GM18868 (cell line): ENCODE measurements around the gene PRAC1.

ENCODE experiments used
- ATAC-seq: cut with Tn5 transposase; IDR thresholded peaks from one replicate; pipeline ENCODE4 v1.9.1; 2021; ENCODE audit warnings: mild to moderate bottlenecking, moderate library complexity; ENCODE audit not compliant: unreplicated experiment

The PRAC1 gene

DNA sequence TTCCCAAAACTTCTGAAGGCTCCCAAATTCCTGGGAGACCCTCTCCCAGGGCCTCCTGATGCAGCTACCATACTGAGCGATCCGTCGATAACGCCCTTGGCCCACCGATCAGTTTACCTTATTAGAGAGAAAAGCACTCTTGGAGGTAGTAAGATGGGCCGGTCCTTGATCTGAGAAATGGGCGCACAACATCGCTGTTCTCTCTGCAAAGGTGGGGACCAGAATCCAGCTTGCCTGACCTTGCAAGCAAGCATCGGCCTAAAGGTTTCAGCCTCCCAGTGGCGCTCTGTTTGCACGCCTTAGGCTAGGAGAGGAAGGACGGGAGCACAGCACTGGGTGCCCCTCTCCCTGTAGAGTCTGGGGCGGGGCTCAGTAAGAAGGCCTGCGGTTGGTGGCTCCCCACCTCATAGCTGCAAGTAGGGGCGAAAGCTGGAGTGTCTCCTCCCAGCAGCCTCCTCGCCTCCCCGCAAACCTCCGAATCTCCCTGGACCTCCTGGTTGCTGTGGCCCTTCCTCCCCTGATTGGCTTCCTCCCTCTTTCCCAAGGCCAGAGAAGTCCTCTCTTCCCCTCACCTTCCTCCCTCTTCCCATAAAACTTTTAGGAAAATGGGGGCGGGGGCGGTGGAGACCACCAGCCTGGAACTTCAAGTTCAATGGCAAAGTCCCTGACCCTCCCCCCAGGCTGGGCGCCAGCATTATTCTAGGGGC, at the start of gene PRAC1:
PRAC1 (minus strand) TSS at position 318 of the 707 bp plus-strand sequence; CDS start at position 192, 126 bp downstream.
- no peak for ATAC-seq

DNA sequence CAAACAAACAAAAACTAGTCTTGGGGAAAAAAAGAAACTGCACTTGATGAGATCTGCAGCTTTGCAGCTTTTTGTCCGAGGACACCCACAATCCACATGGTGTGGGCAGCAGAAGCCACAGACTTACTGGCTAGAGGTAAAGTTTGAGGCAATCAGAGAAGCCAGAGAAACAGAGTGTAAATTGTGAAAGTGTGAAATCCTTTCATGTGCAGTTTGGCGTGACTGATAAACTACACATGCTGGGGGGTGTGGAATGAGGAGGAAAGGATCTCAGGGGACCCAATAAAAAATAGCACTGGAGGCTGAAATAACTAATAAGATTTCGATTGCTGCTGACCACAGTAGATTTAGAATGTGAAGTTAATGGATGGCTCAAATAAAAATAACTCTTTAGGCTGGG, 48.6 kb upstream of the PRAC1 start:
- ATAC-seq: no peak

DNA sequence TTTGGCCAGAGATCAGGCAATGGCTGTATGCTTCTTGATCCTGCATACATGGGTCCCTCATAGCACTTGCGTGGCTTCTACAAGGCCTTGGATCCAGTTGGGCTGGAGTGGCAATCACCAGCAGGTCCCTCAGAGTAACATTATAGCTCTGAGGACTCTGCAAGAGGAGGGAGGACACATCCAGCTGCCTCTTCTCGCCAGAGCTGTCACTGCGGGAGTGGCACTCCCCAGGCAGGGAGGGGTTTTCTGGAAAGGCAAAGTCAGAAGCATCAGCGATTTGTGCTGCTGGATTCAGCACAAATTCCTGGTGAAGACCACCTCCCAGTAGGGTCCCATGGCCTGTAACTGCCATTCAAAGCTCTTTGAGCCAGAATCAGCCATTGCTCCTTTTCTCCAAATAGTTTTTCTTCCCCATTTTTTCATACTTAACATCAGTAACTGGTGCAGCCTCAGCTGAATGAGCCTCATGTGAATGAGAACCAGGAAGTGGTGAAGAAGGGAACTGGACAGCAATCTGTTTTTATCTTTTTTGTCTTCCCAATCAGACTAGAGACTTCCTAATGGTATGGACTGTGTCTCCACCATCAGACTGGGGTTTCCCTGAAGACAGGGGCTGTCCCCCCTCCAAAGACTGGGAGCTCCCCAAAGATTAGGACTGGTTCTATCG, 46.8 kb upstream of the PRAC1 start:
- ATAC-seq: no peak

DNA sequence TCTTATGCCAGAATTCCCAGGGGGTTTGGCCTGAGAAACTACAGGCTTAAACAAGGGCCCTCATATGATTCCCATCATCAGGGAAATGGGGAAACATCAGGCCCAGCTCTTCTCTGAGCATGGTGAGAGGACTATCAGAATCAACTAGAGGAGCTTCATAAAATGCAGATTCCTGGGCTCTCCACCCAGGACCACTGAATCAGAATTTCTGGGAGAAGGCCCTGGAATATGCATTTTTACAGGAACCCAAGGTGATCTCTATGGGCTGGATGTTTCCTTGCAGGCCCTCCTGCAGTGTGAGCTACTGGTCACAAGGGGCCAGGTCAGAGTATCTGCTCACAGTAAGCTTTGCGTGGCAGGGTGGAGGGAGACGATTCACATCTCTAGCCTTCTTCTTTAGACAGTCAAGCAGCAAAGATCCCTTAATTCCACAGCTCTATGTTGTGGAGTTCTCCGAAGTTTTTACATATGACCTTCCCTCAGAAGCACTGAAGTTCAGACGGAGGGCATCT, 45.0 kb upstream of the PRAC1 start:
- no peak for ATAC-seq

DNA sequence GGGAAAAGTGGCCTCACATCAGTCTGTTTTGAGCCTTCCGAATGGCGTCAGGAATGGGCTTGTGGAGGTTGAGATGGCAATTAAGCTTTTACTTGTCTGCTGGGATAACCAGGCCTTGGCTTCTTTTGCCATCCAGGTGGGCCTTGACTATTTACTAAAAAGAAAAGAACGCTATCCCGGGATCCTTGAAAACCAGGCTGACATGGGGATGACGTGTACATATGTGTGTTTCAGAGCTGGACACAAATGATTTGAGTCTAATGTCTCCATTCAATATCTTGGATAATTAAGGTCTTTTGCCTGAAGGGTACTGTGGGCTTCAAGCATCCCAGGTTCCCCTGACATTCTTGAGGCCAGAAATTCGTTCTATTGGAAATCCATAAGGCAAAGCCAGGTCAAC, 38.8 kb upstream of the PRAC1 start:
- ATAC-seq: no peak

DNA sequence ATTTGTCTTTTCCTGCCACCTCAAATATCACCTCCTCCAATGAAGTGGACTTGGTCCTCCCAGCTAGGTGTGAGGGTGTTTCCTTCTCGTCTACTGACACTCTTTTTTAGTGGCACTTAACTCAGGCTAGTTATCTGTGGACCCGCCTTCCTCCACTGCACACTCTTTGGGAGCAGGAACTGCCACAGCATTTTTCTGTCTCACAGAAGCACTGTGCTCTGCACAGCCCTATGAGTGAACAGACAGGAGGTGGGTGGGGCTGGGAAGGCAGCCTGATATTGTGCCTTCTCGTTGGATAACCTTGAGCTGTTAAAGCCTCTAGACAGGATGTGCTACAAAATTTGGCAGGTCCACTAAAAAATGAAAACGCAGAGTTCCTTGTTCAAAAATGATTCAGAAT, 38.1 kb upstream of the PRAC1 start:
- ATAC-seq: no peak

DNA sequence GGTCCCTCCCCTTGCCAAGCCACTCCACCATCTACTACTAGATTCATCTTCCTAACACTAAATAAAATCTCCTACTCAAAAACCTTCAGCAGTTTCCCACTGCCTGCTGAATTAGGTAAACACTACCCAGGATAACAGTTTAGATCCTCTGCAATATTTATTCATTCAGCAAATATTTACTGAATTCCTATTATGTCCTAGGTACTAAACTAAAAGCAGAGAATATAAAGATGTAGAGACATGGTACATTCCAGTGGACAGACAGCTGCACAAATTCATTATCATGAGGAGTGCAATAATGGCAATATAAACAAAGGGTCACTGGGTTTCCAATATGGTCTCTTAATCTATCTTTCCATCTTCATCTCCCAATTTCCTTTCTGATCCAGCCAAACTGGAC, 37.0 kb upstream of the PRAC1 start:
- ATAC-seq: no peak

DNA sequence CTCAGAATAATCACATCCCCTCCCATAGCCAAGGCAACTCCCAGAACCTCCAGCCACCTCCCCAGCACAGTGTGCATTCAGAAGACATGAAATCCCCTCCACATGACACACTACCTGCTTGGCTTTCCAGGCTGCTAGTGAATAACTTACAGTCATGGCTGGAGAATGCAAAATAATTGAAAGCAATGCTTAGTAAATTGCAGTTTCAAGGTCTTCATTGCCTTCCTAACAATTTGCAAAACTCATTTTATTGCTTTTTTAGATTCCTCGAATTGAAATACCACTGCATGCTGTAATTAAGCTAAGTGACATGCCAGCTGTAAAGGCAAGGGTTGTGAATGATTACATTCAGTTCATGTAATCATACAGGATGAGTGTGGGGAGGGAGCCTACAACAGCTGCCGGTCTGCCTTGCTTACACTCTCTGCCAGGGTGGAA, 35.2 kb upstream of the PRAC1 start:
- ATAC-seq: no peak

DNA sequence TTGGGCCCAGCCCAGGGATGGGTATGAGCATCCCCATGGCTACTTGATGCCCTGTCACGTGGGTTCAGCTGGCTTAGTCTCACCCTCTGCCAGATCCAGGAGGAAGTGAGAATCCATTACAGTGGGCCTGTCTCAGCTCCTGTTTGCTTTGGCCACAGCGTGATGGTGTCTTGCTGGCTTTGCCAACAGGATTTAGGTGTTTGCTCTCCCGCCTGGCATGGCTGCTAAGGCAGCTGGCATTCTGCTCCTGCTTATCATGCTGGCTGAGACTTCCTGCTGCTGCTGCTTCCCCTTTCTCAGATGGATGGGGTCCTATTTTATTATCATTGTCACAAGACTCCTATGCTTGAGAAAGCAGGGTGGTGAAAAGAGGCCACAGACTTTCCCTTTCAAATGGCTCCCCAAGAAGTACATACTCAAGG, 34.5 kb upstream of the PRAC1 start:
- ATAC-seq: no peak

DNA sequence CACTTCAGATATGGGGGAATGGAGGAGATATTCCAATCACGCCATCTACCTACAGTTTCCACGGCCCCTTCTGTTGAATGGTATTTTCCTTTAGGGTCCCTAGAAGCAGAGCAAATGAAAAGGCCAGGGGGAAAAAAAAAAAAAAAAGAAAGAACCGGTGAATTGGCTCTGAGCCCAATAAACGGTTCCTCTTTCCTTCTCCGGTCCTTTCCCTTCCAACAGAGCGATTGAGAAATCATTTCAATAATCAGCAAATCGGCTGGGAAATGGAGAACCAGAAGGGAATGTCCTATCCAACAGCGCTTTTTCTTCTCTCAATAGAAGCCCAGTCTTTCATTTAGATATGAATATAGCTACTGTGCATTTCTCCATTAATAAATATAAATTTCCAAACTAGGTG, 33.0 kb upstream of the PRAC1 start:
- no peak for ATAC-seq

DNA sequence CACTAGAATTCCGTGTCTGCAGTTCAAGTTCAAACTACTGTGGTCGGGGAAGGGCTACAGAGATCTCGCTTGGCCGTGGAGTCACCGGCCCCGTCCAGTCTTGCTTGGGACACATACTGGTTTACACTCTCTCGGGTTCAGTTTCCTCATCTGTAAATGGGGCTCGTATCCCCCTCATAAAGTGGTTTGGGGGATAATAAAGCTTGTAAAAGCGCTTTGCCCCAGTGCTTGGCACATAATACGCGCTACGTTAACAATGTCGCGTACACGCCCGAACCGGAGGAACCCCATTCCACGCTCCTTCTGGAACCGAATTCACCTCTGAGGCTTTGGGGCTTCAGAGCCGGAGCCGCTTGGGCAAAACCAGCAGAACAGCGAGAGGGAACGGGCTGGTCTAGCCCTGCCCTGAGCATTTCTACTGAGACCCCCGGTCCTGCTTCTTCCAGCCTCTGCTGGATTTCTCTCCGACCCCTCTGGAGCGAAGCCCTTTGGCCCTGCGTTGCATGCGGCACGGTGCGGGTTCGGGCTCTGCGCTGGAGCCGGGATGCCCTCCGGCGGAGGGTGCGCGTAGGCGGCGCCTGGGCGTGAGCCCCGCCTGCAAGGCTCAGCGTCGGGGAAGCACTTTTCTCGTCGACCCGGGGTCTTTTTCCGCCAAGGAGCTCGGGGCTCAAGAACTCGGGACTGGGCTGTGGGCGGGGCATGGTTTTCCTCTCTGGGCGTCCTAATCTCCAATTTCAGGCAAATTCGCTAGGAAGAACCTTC, 32.4 kb upstream of the PRAC1 start:
- no peak for ATAC-seq

DNA sequence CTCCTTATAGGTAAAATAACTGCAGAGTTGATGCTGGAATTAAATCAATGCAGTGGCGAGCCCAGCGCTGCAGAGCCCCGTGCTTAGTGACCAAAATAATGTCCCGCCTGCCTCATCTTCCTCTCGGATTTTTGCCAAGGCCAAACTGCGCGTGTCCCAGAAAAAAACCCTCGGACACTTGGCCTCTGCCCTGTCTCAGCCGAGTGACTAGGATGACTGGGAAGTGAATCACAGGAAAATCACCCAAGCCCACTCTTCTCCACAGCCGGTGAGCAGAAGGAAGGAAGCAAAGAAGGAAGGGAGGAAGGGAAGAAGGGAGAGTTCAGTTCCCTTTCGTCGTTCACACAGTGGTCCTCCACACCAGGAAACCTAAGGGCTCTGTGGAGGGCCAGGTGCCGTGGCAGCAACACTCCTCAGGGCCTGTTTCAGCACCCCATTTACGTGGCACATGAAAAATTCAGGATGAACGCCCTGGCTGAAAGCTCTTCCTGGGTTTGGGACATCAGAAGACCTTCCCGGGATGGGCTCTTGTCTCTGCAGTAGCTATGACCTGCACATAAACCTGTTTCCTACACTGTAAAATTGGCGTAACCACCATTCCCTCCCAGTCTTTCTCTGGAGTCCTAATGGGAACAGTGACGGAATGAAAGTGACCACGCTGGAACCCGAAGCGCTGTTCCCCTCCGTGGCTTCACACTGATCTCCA, 31.6 kb upstream of the PRAC1 start:
- no peak for ATAC-seq

DNA sequence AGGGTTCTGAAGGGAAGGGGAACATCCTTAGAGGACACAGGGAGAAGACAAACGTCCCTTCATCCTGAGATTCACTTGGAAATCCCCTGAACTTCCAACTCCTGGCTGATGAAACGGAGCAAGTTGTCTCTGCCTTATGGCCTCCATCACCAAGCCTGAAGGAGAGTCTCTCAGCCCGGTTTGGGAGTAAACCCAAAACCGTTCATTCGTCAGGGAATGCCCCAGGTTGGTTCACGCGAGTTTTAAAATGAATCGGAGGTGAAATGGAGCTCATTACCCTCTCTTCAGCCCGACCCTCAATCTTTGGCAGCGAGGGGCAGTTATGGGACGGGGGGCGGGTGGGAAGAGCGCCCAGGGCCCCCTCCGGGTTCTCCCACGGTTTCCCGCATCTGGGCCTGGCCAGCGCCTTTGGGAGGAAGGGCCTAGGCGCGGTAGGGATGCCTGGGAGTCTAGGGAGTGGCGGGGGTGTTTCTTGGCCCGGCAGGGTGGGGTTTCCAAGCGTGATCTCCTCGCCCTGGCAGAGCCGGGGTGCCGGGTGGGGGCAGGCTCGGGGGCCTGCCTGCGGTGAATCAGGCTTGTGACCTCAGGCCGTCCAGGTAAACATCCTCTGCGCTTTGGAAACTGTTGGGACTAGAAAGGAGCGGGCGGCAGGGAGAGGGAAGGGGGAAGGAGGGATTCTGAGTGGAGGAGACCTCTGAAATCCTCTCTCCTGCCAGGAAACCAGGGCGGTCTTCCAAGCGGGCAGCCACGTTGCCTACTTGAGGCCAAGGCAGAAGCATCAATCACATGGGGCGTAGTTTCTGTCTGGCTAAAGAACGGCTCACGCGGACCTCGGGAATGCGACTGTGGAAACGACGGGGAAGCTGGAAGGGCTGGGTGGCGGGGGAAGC, 30.3 kb upstream of the PRAC1 start:
- no peak for ATAC-seq

DNA sequence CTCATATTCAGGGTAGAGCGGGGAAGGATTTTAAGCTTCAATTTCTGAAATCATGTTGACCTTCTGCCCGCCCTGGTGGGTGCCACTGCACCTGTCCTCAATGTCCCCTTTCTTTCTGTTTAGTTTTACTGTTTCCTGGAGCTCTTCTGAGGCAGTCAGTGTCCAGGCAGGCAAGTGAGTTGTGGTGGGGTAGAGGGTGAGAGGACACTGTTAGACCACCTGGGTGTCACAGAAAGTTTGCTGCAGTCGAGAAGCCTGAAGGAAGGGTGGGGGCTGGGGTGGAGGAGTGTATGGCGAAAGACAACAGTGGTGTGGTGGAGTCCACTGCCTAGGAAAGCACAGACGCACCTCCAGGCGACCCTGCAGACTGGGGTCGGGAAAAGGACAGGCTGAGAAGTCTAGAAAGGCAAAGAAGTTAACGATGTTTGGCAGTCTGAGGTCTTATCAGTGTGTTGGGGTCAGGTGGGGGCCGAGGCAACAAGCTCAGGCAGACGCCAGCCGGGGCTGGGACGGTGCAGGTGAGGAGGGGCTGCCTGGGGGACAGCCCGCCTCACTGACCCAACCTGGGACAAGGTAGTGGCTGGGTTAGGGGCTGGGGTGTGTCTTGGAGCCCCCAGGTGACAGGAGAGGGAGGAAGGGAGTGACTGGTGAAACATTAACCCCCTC, 29.5 kb upstream of the PRAC1 start:
- no peak for ATAC-seq

DNA sequence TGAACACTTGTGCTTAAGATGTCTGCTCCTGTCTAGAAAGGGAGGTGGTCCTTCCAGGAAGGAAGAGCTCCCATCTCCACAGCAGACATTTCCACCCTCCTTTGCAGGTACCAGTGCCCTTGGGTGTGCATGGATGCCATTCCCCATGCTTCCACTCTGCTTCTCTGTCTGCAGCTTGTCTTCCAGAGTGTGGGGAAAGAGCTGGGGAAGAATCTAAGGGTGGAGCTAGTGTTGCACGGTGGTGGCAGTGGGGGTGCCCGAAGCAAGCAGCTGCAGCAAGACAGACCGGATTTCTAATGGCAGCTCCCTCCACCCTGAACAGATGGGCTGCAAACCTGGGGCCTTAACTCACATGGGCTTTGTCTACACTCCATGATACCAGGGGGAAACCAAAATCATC, 28.9 kb upstream of the PRAC1 start:
- ATAC-seq: no peak

DNA sequence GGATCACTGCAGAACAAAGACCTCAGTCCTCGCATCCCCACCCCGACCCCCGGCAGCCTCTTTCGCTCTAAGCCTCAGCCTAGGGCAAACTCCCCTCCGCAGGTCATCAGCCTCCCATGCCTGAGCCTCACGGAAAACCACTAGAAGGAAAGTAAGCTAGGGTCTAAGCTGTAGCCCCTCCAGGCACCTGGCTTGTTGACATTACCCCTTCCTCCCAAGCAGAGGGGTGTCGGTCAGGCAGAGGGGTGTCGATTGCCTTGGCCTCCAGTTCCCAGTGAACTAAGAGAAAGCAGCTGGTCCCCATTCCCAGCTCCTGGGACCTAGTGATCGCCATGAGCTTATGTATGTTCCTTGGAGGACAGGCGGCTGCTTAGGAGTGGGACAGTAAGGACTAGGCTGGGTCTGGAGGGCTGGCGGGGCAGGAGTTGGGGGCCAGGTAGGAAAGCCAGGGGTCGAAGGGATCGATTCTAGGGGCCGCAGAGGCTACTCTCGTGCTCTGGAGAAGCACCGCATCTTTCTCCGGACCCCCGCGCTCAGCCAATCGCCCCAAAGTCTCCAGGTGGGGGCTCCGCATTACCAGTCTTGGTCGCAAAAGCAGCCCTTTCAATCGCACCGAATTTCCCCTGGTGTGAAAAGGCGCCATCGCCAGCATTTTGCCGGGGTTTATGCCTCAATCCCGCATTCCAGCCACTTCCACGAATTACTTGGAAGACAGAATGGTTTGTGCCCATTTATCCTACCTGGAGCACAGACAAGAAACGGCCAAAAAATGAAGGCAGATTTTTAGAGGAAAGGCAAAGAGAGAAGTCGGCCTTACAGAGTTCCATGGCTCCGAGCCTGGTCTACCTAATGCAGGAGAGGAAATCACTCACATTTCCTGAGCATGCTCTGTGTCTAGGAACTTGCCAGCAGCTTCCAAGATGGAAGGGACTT, 27.6 kb upstream of the PRAC1 start:
- no peak for ATAC-seq

DNA sequence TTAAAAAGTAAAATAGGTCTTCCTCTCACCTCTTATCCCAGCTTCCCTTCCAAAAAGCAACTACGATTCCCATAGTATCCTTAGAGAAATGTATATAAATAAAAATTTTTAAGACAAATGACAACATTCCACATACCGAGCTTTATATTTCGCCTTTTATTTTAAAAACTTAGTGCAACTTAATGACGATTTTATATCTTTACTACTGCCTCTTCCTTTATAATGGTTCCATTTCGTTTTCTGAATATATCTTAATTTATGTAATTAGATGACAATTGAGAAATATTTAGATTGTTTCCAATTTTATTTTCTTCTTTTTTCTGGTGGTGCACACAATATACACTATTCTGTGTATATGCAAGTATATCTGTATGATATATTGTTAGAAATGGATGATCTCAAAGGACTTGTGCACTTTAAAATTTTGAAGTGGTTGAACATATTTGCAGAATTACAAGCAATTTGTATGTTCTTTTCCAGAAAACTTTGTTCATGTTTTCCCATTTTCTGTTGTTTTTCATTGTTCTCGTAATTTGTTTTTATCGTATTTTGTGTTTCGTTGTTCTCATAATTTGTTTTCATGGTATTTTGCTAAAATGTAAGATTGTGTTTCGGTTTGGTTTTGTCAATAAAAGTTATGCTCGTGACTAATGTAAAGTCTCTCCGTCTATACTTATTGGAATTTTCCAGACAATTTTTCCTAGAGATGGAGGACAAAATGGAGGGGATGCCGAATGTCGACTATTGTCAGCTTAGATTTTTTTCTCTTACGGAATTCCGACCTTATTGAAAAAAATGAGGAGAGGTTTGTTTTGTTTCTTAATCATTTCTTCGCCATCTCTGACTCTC, 26.6 kb upstream of the PRAC1 start:
- ATAC-seq: no peak
